AG20443 (cell line): ENCODE data around the gene SPHK1.

Experiments used
- DNase-seq: peaks from one replicate; pipeline ENCODE4 v3.0.0; 2012; ENCODE audit warnings: low spot score, mixed read lengths

The SPHK1 gene

GRCh38 chr17:76363107-76363842, 21.1 kb upstream of the SPHK1 start:
- DNase-seq, result no peak

GRCh38 chr17:76365256-76365903, 19.0 kb upstream of the SPHK1 start:
- no peak for DNase-seq

- DNase-seq, result no peak
These were observed 18.2 kb upstream of the SPHK1 start for GRCh38 chr17:76366247-76366646.

- DNase-seq, result no peak
These were observed 16.8 kb upstream of the SPHK1 start for GRCh38 chr17:76367642-76368041.

GRCh38 chr17:76368545-76368944, 15.9 kb upstream of the SPHK1 start:
- peak; percentile 66 for DNase-seq

- no peak for DNase-seq
These were observed 15.0 kb upstream of the SPHK1 start for GRCh38 chr17:76369379-76369778.

- DNase-seq, result no peak
These were observed 14.6 kb upstream of the SPHK1 start for GRCh38 chr17:76369804-76370203.

GRCh38 chr17:76370261-76370993, 14.0 kb upstream of the SPHK1 start:
- DNase-seq, result peak; percentile 93

- peak; percentile 68 for DNase-seq
These were observed 12.5 kb upstream of the SPHK1 start for GRCh38 chr17:76371656-76372628.

GRCh38 chr17:76376318-76377133, 7.9 kb upstream of the SPHK1 start:
- DNase-seq, result no peak

GRCh38 chr17:76378548-76379274, 5.7 kb upstream of the SPHK1 start:
- no peak for DNase-seq

- DNase-seq, result no peak
These were observed 5.2 kb upstream of the SPHK1 start for GRCh38 chr17:76379275-76379641.

GRCh38 chr17:76379646-76380376, 4.6 kb upstream of the SPHK1 start:
- no peak for DNase-seq

- no peak for DNase-seq
These were observed 2.6 kb upstream of the SPHK1 start for GRCh38 chr17:76381633-76382350.

GRCh38 chr17:76382351-76382802, 2.0 kb upstream of the SPHK1 start:
- DNase-seq, result peak; percentile 64

- DNase-seq, result peak; percentile 79
These were observed 1.4 kb upstream of the SPHK1 start for GRCh38 chr17:76382803-76383545.

GRCh38 chr17:76383546-76384221, 725 bp upstream of the SPHK1 start:
- DNase-seq, result peak; percentile 60
